HCT116 (cell line): Measurements from ENCODE around the gene SLC24A1.

Experiments used
- CEBPB ChIP-seq: IDR thresholded peaks from 2 replicates; pipeline ENCODE4 v1.6.1; 2012; ENCODE audit warnings: low read depth
- CTCF ChIP-seq, 3 experiments: fragments of 200-600 bp in 1 of 3; sonication (generic) in 1 of 3; IDR thresholded peaks in 2 of 3; conservative IDR thresholded peaks in 1 of 3; 2 replicates each; pipeline ENCODE4 v1.5.1; 2012 to 2017; ENCODE audit warnings: low read depth in 2 of 3, low read length in 2 of 3, antibody characterized with exemption in 1 of 3, borderline replicate concordance in 1 of 3, control low read depth in 1 of 3, mild to moderate bottlenecking in 1 of 3, mixed read lengths in 1 of 3, mixed run types in 1 of 3, moderate library complexity in 1 of 3; ENCODE audit not compliant: insufficient read depth in 1 of 3
- EGR1 ChIP-seq: IDR thresholded peaks from 2 replicates; pipeline ENCODE4 v1.6.1; 2012; ENCODE audit warnings: low read depth
- EZH2 ChIP-seq: fragments of 200-600 bp; sonication (generic); IDR thresholded peaks from 2 replicates; pipeline ENCODE4 v1.6.1; 2017; ENCODE audit warnings: antibody characterized with exemption, mixed run types
- EZH2phosphoT487 ChIP-seq: fragments of 200-600 bp; IDR thresholded peaks from 2 replicates; pipeline ENCODE4 v1.6.1; 2018; ENCODE audit warnings: antibody characterized with exemption, borderline replicate concordance
- JUND ChIP-seq: IDR thresholded peaks from 2 replicates; pipeline ENCODE4 v1.6.1; 2012
- MAX ChIP-seq: IDR thresholded peaks from 2 replicates; pipeline ENCODE4 v1.6.1; 2012
- POLR2A ChIP-seq: IDR thresholded peaks from 2 replicates; pipeline ENCODE4 v1.7.0; 2011; ENCODE audit warnings: borderline replicate concordance; ENCODE audit not compliant: insufficient read depth, insufficient read length; ENCODE audit errors: extremely low read depth
- POLR2AphosphoS5 ChIP-seq: IDR thresholded peaks from 2 replicates; pipeline ENCODE4 v1.6.1; 2011; ENCODE audit warnings: mild to moderate bottlenecking, low read depth, low read length, moderate library complexity
- TCF7L2 ChIP-seq: IDR thresholded peaks from 2 replicates; pipeline ENCODE4 v1.7.0; 2011; ENCODE audit warnings: borderline replicate concordance, inconsistent platforms; ENCODE audit not compliant: insufficient read depth, insufficient read length; ENCODE audit errors: extremely low read depth
- YY1 ChIP-seq: IDR thresholded peaks from 2 replicates; pipeline ENCODE4 v1.6.1; 2011; ENCODE audit warnings: low read length, low read depth, moderate library complexity, mild to moderate bottlenecking; ENCODE audit not compliant: insufficient replicate concordance; ENCODE audit errors: extremely low read depth

GRCh38 chr15:65612616-65612946 lies 9.2 kb upstream of the SLC24A1 start:
- TF ChIP-seq CTCF (IDR thresholded peaks at IDR 0.05 in 2 of 3, conservative IDR thresholded peaks at IDR 0.05 in 1 of 3; ENCODE audit: borderline replicate concordance in 1 of 3, insufficient read depth in 1 of 3, low read depth in 2 of 3, low read length in 2 of 3) (no peak), CEBPB (no peak), POLR2A (no peak), YY1 (no peak), POLR2AphosphoS5 (no peak), TCF7L2 (no peak), JUND (no peak), EZH2phosphoT487 (no peak), EZH2 (no peak), EGR1 (no peak), MAX (no peak)
